Measurements from ENCODE around the gene ARMC2. TPM values are rescaled to one million over a fixed set of nuclear protein-coding genes. Genes with fewer than 3 reads are reported as not detected.

ARMC2 gene
- total RNA-seq, 2 donors from 2014 or later, result 0.66 to 1.6 TPM

DNA sequence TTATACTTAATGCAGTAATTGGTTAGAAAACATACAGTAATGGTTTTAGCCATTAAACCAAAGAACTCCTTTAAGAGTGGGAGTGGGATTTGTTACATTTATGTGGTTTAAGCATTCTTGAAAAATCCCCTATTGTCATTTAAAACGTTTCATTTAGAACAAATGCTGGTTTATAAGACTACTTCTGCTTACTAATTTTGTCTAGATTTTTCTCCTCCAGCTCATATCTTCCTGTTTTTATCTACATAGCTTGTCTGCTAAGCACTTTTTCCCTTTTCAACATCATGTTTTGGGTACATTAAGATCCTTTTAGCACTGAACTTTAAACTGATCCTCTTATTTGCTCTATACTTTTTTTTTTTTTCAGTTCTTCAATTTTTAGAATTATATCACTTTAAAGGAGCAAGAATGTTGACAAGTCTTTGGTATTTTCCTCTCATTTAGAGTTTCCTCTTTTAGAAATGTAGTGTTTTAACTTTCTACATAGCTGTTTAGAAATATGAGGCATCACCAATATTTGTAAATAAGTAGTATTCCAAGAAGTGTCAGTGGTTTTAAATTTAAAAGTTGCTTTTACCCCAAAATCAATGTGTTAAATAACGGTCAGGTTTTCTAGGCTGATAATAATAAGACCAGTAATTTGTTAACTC, 165.6 kb downstream of the ARMC2 start:
- Histone ChIP-seq H3K36me3 (replicated peaks in 1 of 2; ENCODE audit: insufficient read depth in 1 of 2, low read depth in 2 of 2) (no peaks in the 10 kb centered on the region), H3K4me1 (peaks cover 12% of the 10 kb centered on the region), H3K9me3 (no peaks in the 10 kb centered on the region), H3K27me3 (no peaks in the 10 kb centered on the region), H3K4me3 (no peak overlapping the region), H3K27ac (peak overlapping the region in 1 of 4 donors; percentile 61)
- DNase-seq (no peak), ATAC-seq (no peak)
- intact Hi-C loops (cut with DNase I), result no loop called here
- 32 to 38% methylated on average over 2 of the region's 2 CpGs for WGBS, 2 donors
- TF ChIP-seq, protein P1, sequence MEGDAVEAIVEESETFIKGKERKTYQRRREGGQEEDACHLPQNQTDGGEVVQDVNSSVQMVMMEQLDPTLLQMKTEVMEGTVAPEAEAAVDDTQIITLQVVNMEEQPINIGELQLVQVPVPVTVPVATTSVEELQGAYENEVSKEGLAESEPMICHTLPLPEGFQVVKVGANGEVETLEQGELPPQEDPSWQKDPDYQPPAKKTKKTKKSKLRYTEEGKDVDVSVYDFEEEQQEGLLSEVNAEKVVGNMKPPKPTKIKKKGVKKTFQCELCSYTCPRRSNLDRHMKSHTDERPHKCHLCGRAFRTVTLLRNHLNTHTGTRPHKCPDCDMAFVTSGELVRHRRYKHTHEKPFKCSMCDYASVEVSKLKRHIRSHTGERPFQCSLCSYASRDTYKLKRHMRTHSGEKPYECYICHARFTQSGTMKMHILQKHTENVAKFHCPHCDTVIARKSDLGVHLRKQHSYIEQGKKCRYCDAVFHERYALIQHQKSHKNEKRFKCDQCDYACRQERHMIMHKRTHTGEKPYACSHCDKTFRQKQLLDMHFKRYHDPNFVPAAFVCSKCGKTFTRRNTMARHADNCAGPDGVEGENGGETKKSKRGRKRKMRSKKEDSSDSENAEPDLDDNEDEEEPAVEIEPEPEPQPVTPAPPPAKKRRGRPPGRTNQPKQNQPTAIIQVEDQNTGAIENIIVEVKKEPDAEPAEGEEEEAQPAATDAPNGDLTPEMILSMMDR (IDR thresholded peaks at IDR 0.05), result no peak
- TF ChIP-seq POLR2A (IDR thresholded peaks at IDR 0.05), result no peak

DNA sequence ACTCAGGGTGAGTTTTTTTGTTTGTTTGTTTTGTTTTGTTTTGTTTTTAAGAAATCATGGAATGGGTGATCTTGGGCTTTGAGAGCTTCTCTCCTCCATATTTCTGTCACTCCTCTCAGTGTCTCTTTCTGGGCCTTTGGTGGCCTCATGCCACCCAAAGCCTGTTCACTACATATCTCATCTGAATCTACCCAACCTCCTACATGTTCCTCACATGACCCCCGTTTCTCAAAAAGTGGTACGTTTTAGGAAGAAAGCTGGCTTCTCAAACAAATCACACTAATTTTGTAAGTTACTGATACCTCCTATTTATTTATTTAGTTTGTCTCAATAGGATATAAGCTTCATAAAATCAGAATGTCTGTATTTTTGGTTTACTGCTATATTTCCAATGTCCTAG, 166.4 kb downstream of the ARMC2 start:
- WGBS, 2 donors, result 63% methylated on average over 2 of the region's 2 CpGs
- DNase-seq, result no peak
- intact Hi-C loops (cut with DNase I), result no loop called here
- H3K36me3 ChIP-seq (replicated peaks in 1 of 2; ENCODE audit: insufficient read depth in 1 of 2, low read depth in 2 of 2), result no peaks in the 10 kb centered on the region
- H3K4me3 ChIP-seq, result no peak overlapping the region
- H3K27ac ChIP-seq, result peak overlapping the region in 1 of 4 donors; percentile 13
- H3K9me3 ChIP-seq, result peaks cover 0 to 5% (median 0%) of the 10 kb centered on the region in 3 donors
- no peaks in the 10 kb centered on the region for H3K27me3 ChIP-seq
- no peak for ATAC-seq
- peaks cover 12% of the 10 kb centered on the region for H3K4me1 ChIP-seq
- TF ChIP-seq POLR2A (IDR thresholded peaks at IDR 0.05), result no peak
- TF ChIP-seq, protein P1 (IDR thresholded peaks at IDR 0.05), result no peak

DNA sequence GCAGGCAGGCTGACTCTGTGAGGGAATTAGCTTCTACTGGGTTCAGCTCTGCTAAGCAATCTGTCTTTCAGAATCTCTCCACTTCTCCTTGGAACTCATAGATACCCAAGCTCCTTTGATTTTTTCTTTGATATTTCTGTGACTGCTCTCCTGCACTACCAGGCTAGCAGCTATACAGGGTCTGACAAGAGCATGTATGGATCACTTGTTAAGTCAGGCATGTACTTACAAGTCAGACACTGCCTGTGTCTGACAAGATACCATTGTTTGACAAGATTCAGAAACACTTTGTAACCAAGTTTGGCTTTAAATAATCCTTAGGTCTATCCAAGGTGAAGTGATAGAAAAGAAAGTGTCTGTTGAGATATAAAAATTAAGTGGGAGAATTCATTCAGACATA, 167.0 kb downstream of the ARMC2 start:
- no peak for TF ChIP-seq POLR2A (IDR thresholded peaks at IDR 0.05)
- TF ChIP-seq, protein P1 (IDR thresholded peaks at IDR 0.05), result no peak
- H3K9me3 ChIP-seq, result peaks cover 0 to 8% (median 0%) of the 10 kb centered on the region in 3 donors
- H3K36me3 ChIP-seq (replicated peaks in 1 of 2; ENCODE audit: insufficient read depth in 1 of 2, low read depth in 2 of 2), result no peaks in the 10 kb centered on the region
- intact Hi-C loops (cut with DNase I), result no loop called here
- no peak overlapping the region for H3K4me3 ChIP-seq
- no peaks in the 10 kb centered on the region for H3K27me3 ChIP-seq
- H3K4me1 ChIP-seq, result peaks cover 9% of the 10 kb centered on the region
- no peak for DNase-seq
- no peak for ATAC-seq
- peak overlapping the region in 1 of 4 donors; percentile 13 for H3K27ac ChIP-seq

DNA sequence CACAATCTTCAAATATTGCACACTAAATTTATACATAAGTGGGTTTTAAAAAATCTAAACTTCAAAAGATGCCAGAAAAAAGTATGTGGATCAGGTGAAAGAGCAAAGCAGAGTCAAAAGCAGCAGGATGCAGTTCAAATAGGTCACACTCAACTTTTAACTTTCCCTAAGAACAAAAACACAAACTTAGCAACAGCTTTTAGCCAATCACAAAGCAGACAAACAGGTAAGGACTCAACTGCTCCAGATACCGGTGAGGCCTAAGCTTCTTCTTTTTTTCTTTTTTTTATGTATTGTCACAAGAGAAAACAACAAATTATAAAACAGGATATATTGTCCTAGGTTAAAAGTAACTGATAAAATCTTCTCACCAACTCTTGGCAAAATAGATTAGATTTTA, 171.7 kb downstream of the ARMC2 start:
- H3K27ac ChIP-seq, result no peak overlapping the region
- H3K27me3 ChIP-seq, result no peaks in the 10 kb centered on the region
- no peak overlapping the region for H3K4me3 ChIP-seq
- peaks cover 5% of the 10 kb centered on the region for H3K4me1 ChIP-seq
- H3K9me3 ChIP-seq, result peaks cover 0 to 8% (median 0%) of the 10 kb centered on the region in 3 donors
- TF ChIP-seq, protein P1 (IDR thresholded peaks at IDR 0.05), result no peak
- no peak for TF ChIP-seq POLR2A (IDR thresholded peaks at IDR 0.05)
- DNase-seq (no peak), ATAC-seq (no peak)
- intact Hi-C loops (cut with DNase I), result no loop called here
- no peaks in the 10 kb centered on the region for H3K36me3 ChIP-seq (replicated peaks in 1 of 2; ENCODE audit: insufficient read depth in 1 of 2, low read depth in 2 of 2)
- WGBS, 2 donors, result 41 to 44% methylated on average over 1 of the region's 1 CpG

DNA sequence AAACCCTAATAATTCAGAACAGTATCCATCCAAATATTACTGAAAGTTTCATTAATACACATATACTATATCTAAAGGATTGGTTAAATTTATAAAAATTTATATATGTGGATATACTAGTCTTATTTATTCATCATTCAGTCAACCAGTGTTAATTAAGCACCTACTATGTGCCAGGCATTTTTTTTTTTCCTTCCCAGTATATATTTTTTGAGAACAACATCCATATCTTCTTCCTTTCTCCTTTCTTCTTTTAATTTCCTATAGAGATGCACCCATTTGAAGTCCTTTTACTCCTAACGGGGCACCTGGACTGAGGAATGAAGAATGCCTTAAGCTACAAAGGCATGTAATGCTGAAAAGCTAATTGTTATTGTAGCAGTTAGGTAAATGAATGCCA, 173.6 kb downstream of the ARMC2 start:
- no peaks in the 10 kb centered on the region for H3K36me3 ChIP-seq (replicated peaks in 1 of 2; ENCODE audit: insufficient read depth in 1 of 2, low read depth in 2 of 2)
- ATAC-seq (no peak), DNase-seq (no peak)
- H3K27ac ChIP-seq, result no peak overlapping the region
- intact Hi-C loops (cut with DNase I), result no loop called here
- H3K9me3 ChIP-seq, result peaks cover 0 to 8% (median 0%) of the 10 kb centered on the region in 3 donors
- no peak for TF ChIP-seq POLR2A (IDR thresholded peaks at IDR 0.05)
- TF ChIP-seq, protein P1 (IDR thresholded peaks at IDR 0.05), result no peak
- no peaks in the 10 kb centered on the region for H3K27me3 ChIP-seq
- peaks cover 5% of the 10 kb centered on the region for H3K4me1 ChIP-seq
- WGBS, 2 donors, result 89 to 92% methylated on average over 1 of the region's 1 CpG
- H3K4me3 ChIP-seq, result no peak overlapping the region
